CD4-positive, alpha-beta T cell treated with Interferon gamma for 1 hour (primary cell): Measurements from ENCODE around the gene TMED5.
"Not testable (repeated sequence)": the region's sequence is repeated elsewhere in the genome, so short reads cannot be mapped to it uniquely, and the experiment has no call there.

ENCODE experiments used
- DNase-seq: peaks from one replicate; pipeline ENCODE4 v3.0.0-alpha.2; 2020

TMED5 gene

GRCh38 chr1:93170141-93170678 lies 10.0 kb downstream of the TMED5 start:
- not testable (repeated sequence) for DNase-seq

- DNase-seq = no peak
Measured at GRCh38 chr1:93167006-93167405, 13.2 kb downstream of the TMED5 start.

- DNase-seq = not testable (repeated sequence)
Measured at GRCh38 chr1:93165895-93166294, 14.3 kb downstream of the TMED5 start.

- no peak for DNase-seq
Measured at GRCh38 chr1:93164816-93165215, 15.4 kb downstream of the TMED5 start.

- not testable (repeated sequence) for DNase-seq
Measured at GRCh38 chr1:93163314-93163713, 16.9 kb downstream of the TMED5 start.

GRCh38 chr1:93159337-93159736 lies 20.9 kb downstream of the TMED5 start:
- DNase-seq = no peak

- no peak for DNase-seq
Measured at GRCh38 chr1:93155335-93155734, 24.9 kb downstream of the TMED5 start.

- no peak for DNase-seq
Measured at GRCh38 chr1:93154898-93155297, 25.3 kb downstream of the TMED5 start.

- no peak for DNase-seq
Measured at GRCh38 chr1:93152835-93153234, 27.4 kb downstream of the TMED5 start.

- no peak for DNase-seq
Measured at GRCh38 chr1:93151474-93151873, 28.7 kb downstream of the TMED5 start.

- DNase-seq = no peak
Measured at GRCh38 chr1:93150729-93151128, 29.5 kb downstream of the TMED5 start.

GRCh38 chr1:93148001-93148400 lies 32.2 kb downstream of the TMED5 start:
- DNase-seq = no peak

- DNase-seq = no peak
Measured at GRCh38 chr1:93143769-93144168, 36.4 kb downstream of the TMED5 start.

- no peak for DNase-seq
Measured at GRCh38 chr1:93143136-93143535, 37.1 kb downstream of the TMED5 start.

- no peak for DNase-seq
Measured at GRCh38 chr1:93142161-93142560, 38.1 kb downstream of the TMED5 start.

- DNase-seq = no peak
Measured at GRCh38 chr1:93140106-93140505, 40.1 kb downstream of the TMED5 start.

- DNase-seq = no peak
Measured at GRCh38 chr1:93137604-93138292, 42.5 kb downstream of the TMED5 start.

GRCh38 chr1:93136445-93136844 lies 43.8 kb downstream of the TMED5 start:
- no peak for DNase-seq

GRCh38 chr1:93132638-93133037 lies 47.6 kb downstream of the TMED5 start:
- no peak for DNase-seq

GRCh38 chr1:93129507-93130099 lies 50.6 kb downstream of the TMED5 start:
- no peak for DNase-seq

GRCh38 chr1:93124556-93125355 lies 55.5 kb downstream of the TMED5 start:
- no peak for DNase-seq

- no peak for DNase-seq
Measured at GRCh38 chr1:93123201-93123783, 56.9 kb downstream of the TMED5 start.

- no peak for DNase-seq
Measured at GRCh38 chr1:93120614-93121013, 59.6 kb downstream of the TMED5 start.
